WERI-Rb-1 (cell line): ENCODE data around the gene HNRNPU.
"Not testable (repeated sequence)": the region's sequence is repeated elsewhere in the genome, so short reads cannot be mapped to it uniquely, and the experiment has no call there.

Source experiments
- DNase-seq: peaks from one replicate; pipeline ENCODE4 v3.0.0-alpha.2; 2020
- H3K27ac ChIP-seq: fragments of 250-450 bp; sonication (Bioruptor Pico); 2 replicates; pipeline ENCODE4 v1.5.1; 2020; ENCODE audit warnings: mild to moderate bottlenecking, moderate library complexity
- H3K27me3 ChIP-seq: fragments of 250-450 bp; sonication (Bioruptor Pico); 2 replicates; pipeline ENCODE4 v1.5.1; 2021; ENCODE audit warnings: mild to moderate bottlenecking, low read depth, moderate library complexity; ENCODE audit not compliant: insufficient read depth, severe bottlenecking
- H3K36me3 ChIP-seq: fragments of 250-450 bp; sonication (Bioruptor Pico); 2 replicates; pipeline ENCODE4 v1.5.1; 2020; ENCODE audit warnings: mild to moderate bottlenecking, moderate library complexity
- H3K4me3 ChIP-seq: 2 replicates; pipeline ENCODE4 v1.5.1; 2011; ENCODE audit warnings: low read depth, mild to moderate bottlenecking, control low read depth, low read length
- H3K9me3 ChIP-seq: fragments of 250-450 bp; sonication (Bioruptor Pico); 2 replicates; pipeline ENCODE4 v1.5.1; 2021; ENCODE audit warnings: mild to moderate bottlenecking, moderate library complexity; ENCODE audit not compliant: severe bottlenecking
- TF ChIP-seq, protein P1 (sequence below): IDR thresholded peaks from 2 replicates; pipeline ENCODE4 v1.5.1; 2011; ENCODE audit warnings: low read depth, mild to moderate bottlenecking, control low read depth, inconsistent platforms, low read length

HNRNPU gene

DNA sequence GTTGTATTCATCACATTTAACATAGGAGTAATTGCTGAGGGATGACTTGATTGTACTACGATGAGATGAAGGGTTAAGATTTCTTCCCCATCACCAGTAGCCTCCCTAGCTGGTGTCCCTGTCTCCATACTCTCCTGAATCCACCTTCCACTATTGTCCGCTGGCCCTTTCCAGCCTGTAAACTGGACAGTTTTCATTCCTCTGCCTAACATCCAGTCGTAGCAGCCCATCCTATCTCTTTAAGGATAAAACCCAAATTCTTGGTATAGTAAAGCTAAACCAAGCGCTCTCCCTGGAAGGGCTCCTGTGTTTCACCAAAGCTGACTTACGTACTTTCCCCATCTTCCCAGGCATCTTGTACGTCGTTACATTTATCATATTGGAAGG is 28.2 kb downstream of the HNRNPU start:
- TF ChIP-seq, protein P1, sequence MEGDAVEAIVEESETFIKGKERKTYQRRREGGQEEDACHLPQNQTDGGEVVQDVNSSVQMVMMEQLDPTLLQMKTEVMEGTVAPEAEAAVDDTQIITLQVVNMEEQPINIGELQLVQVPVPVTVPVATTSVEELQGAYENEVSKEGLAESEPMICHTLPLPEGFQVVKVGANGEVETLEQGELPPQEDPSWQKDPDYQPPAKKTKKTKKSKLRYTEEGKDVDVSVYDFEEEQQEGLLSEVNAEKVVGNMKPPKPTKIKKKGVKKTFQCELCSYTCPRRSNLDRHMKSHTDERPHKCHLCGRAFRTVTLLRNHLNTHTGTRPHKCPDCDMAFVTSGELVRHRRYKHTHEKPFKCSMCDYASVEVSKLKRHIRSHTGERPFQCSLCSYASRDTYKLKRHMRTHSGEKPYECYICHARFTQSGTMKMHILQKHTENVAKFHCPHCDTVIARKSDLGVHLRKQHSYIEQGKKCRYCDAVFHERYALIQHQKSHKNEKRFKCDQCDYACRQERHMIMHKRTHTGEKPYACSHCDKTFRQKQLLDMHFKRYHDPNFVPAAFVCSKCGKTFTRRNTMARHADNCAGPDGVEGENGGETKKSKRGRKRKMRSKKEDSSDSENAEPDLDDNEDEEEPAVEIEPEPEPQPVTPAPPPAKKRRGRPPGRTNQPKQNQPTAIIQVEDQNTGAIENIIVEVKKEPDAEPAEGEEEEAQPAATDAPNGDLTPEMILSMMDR: no peak
- no peaks in the 10 kb centered on the region for H3K9me3 ChIP-seq
- H3K36me3 ChIP-seq: peaks cover 25% of the 10 kb centered on the region
- no peak for DNase-seq
- peak overlapping the region; percentile 99 for H3K27ac ChIP-seq
- H3K4me3 ChIP-seq: peak overlapping the region; percentile 86
- H3K27me3 ChIP-seq: no peaks in the 10 kb centered on the region

DNA sequence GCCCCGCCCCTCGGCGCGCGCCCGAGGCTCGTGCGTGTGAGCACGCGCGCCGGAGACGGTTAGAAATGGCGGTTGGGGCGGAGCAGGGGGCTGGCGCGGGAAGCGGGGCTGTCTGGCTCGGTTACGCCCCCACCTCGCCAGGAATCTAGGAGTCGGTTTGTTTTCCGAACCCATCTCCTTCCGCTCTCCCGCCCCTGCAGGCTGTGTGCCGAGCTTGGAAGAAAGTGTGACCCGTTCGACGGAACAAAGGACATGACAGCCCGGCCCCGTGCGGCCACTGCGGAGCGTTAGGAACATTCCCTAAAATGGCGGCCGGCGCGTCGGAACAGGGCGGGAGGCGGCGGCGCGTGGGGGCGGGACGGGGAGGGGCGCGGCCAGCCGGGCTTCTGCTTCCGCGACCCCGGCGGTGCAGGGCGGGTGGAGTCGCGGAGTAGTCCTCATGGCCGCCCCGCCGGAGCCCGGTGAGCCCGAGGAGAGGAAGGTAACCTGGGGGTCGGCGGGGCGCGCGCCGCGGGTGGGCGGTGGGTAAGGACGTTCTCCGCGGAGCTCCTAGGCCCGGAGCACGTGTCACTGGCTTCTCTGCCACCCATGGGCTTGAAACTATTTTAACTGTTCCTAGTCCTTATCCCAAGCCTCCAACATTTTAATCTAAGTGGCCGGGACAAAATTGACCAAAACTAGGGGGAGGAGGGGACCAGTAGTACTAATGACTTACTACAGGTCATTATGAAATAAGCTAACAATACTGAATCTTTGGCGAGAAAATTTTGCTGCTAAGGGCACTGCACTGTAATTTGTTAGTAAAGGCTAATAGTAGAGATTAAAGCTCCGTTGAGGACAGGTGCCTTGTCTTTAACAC is 28.8 kb downstream of the HNRNPU start, which contains the start of gene COX20:
Gene COX20 (plus strand): TSS at position 383 of the 859 bp plus-strand sequence. CDS start 57 bp downstream, at position 440.
- TF ChIP-seq, protein P1: no peak
- H3K4me3 ChIP-seq: peak within 1 kb of the TSS; percentile 86

DNA sequence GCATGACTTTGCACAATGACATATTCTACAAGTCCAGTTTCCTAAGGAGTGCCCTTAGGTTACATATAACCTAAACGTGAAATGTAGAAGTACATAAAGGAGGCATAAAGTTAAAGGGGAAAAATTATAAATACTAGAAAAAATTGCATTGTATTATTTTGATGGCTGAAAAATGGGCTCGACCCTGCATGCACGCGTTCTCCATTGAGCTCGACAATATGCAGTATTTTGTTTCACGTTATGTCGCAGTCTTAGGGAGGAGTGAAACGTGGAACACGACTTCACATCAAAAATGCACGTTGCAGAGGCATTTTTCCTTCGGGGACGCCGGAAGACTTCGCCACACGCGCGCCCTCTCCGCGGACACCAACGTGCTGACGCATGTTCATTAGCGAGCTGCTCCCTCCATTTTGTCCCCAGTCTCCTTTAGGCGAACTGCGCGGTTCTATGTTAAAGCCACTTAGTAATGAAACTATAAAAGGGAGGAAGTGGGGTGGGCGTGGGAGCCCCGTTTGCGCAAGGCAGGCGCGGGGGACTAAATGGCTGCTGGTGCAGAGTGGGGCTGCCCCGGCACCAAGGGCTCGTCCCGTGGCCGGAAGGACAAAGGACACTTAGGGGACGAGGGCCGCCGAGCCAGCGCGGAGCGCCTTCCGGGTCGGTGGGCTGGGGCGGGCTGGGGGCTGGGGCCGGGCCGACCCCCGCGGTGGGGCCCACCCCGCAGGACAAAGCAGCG is 29.6 kb downstream of the HNRNPU start:
- peak overlapping the region; percentile 86 for H3K4me3 ChIP-seq
- peak; percentile 94 for DNase-seq

More for the DNA sequence above, 28.8 kb downstream of the HNRNPU start, which contains the start of gene COX20:
- Histone ChIP-seq H3K27ac (peak within 1 kb of the TSS; percentile 99), H3K36me3 (peaks cover 18% of the 10 kb centered on the region), H3K9me3 (no peaks in the 10 kb centered on the region), H3K27me3 (no peaks in the 10 kb centered on the region)
- DNase-seq: no peak

DNA sequence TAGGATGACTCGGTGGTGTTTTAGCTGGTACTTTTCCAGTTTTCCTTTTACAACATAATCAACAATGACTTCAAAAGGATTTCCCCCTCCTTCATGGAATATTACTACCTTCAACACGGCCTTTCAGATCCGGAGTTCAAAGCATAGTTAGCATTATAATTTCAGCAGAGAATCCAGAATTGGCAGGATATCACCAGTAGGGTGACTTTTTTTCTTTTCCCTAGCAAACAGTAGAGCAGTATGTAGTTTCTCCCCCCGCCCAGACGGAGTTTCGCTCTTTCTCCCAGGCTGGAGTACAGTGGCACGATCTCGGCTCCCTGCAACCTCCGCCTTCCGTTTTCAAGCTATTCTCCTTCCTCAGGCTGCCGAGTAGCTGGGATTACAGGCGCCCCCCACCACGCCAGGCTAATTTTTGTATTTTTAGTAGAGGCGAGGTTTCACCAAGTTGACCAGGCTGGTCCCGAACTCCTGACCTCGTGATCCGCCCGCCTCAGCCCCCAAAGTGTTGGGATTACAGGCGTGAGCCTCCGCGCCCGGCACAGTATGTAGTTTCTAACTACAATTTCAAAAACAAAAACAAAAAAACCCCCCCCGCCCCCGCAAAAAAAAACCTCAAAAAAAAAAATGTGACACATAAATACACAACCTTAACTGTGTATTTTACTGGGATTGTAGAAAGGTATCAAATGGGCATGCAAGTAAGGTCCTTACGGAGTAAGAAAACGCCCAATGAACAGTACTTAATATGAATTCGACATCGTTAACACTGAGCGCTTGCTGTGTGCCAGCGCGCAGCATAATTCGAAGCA is 30.4 kb downstream of the HNRNPU start:
- Histone ChIP-seq H3K27me3 (no peaks in the 10 kb centered on the region), H3K9me3 (no peaks in the 10 kb centered on the region), H3K36me3 (peaks cover 10% of the 10 kb centered on the region), H3K27ac (peak overlapping the region; percentile 99), H3K4me3 (peak overlapping the region; percentile 86)
- peak; percentile 69 for DNase-seq
- TF ChIP-seq, protein P1: no peak

More for the DNA sequence above, 29.6 kb downstream of the HNRNPU start:
- Histone ChIP-seq H3K36me3 (peaks cover 13% of the 10 kb centered on the region), H3K9me3 (no peaks in the 10 kb centered on the region), H3K27me3 (no peaks in the 10 kb centered on the region), H3K27ac (peak overlapping the region; percentile 99)
- TF ChIP-seq, protein P1: no peak

DNA sequence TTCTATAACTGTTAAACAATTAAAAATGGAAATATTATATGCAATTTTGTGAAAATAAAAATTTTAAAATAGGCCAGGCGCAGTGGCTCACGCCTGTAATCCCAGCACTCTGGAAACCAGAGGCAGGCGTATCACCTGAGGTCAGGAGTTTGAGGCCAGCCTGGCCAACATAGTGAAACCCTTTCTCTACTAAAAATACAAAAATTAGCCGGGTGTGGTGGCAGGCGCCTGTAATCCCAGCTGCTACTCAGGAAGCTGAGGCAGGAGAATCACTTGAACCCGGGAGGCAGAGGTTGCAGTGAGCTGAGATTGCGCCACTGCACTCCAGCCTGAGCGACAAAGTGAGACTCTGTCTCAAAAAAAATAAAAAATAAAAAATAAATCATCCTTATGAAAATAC is 31.1 kb downstream of the HNRNPU start:
- H3K27ac ChIP-seq: peak overlapping the region; percentile 99
- H3K36me3 ChIP-seq, DNase-seq, H3K9me3 ChIP-seq, H3K27me3 ChIP-seq: not testable (repeated sequence)
- H3K4me3 ChIP-seq: peak overlapping the region; percentile 86

DNA sequence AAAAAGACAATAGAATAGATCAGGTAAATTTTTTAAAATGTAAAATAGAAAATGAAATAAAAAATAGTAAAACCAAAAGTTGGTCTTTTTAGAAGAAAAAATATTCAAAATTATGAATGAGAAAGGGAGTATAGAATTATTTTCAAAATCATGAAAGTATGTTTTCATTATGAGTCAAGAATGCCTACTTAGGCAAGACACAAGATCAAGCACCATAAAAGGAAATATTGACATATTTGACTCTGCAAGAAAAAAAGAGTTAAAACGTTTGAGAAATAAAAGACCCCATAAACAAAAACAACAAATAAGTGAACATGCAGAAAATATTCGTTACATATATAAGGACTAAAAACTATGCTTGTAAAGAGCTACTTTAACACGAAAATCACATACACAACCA is 33.7 kb downstream of the HNRNPU start:
- H3K9me3 ChIP-seq: no peaks in the 10 kb centered on the region
- H3K4me3 ChIP-seq: no peak overlapping the region
- DNase-seq: no peak
- no peak overlapping the region for H3K27ac ChIP-seq
- H3K27me3 ChIP-seq: no peaks in the 10 kb centered on the region
- H3K36me3 ChIP-seq: peaks cover 5% of the 10 kb centered on the region; the same call in 1 of the 2 replicates
- TF ChIP-seq, protein P1: no peak
